NCI-H2029 (cell line): ENCODE data around the gene TGM6.

Experiments used
- DNase-seq: peaks from one replicate; lab custom pipeline; 2025; lab: John Stamatoyannopoulos, UW

The TGM6 gene

DNA sequence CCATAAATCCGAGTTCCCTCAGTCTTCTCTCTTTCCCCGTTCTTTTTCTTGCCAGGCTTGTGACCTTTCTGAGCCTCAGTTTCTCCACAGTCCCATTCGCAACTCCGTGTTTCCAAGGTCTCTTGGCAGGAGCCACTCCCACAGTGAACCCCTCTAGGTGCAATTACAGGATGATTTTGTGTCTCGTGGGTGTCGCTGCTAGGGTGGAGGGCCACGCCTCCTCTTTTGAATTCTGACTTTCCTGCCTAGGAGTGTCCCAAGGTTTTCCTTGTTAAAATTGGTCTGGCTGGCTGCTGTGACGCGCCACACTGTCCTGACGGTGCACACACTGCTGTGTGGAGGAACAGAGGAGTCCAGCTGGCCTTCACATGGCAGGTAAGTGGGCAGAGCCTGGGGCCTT lies at the start of gene TGM6:
TGM6 (plus strand) TSS at position 301 of the 400 bp plus-strand sequence; CDS start at position 369, 68 bp downstream.
- no peak for DNase-seq

DNA sequence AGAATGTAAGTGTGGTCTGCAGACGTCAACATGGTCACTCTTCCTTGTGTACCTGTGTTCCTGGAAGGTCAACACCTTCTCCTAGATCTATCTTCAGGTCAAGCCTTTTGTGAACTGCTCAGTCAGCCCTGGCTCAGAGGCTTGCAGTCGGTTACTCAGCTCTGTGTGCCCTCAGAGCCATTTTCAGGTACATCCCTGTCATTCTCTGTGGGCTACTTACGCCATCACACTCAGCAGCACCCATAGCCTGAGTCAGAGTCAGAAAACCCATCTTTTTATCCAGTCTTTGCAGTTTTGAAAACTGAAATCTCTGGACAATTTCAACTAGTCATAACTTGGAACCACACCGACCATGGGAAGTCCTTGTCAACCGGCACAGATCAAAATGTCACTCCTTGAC lies 49.6 kb upstream of the TGM6 start:
- no peak for DNase-seq

DNA sequence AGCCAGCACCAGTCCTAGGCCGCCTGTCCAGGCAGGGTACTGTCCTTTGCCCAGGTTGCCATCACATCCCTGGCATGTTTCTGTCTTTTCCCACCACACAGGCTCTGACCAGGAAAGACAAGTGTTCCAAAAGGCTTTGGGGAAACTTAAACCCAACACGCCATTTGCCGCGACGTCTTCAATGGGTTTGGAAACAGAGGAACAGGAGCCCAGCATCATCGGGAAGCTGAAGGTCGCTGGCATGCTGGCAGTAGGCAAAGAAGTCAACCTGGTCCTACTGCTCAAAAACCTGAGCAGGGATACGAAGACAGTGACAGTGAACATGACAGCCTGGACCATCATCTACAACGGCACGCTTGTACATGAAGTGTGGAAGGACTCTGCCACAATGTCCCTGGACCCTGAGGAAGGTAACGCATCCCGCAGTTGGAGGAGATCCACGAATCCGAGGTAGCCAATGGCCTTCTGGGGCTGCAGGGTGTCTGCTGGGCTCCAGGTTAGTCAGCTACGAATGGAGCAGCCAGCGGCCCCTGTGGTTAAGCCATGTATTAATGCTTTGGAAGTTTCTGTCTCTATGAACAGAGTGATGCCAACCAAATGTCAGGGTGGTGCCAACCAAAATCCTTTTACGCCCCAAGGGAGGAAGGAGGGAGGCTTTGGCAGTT lies 48.7 kb upstream of the TGM6 start:
- no peak for DNase-seq

DNA sequence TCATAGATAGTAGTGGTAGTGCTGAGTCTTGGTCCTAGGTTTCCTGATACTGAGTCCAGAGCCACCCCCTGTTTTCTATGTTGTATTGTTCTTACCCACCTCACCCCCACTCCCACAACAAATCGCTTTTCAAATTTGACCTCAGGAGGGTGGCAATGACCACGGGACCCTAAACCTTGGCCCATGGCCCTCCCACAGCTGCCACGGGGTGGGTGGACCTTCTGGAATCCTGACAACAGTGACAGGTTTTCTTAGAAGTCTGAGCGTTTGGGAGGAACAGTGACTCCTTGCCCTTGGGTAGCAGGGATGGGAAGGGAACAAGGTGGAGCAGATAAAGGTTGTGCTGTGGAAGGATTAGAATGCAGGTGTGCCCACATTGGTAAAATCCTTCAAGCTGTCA lies 48.0 kb upstream of the TGM6 start:
- DNase-seq, result no peak

GRCh38 chr20:2333821-2334220 lies 46.9 kb upstream of the TGM6 start:
- DNase-seq, result no peak

DNA sequence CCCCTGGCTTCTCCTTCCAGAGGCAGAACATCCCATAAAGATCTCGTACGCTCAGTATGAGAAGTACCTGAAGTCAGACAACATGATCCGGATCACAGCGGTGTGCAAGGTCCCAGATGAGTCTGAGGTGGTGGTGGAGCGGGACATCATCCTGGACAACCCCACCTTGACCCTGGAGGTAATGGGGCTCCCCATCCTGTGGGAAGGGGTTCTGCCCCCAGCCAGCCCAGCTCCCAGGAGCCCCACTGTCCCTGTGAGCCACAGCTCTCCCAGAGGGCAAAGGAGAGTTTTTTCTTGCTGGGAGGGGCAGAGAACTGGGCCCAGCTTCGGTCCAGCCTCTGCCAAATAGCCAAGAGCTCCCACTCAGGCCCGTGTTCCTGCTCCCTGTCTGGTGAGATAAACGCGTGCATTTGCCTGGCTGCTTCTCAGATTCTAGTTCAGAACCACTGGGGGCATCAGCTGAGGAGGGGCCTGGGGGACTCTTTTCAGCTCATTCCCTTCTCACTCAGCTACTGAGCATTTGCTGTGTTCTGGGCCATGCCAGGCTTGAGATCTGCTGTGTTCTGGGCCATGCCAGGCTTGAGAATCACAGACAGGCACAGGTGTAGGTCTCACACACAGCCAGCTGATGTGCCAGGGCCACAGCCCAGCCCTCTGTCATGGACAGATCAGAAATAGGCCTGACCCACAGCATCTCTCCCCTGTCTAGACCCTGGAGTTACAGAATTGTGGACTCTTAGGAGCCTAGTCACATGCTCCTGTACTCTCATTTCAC lies 45.4 kb upstream of the TGM6 start:
- no peak for DNase-seq

DNA sequence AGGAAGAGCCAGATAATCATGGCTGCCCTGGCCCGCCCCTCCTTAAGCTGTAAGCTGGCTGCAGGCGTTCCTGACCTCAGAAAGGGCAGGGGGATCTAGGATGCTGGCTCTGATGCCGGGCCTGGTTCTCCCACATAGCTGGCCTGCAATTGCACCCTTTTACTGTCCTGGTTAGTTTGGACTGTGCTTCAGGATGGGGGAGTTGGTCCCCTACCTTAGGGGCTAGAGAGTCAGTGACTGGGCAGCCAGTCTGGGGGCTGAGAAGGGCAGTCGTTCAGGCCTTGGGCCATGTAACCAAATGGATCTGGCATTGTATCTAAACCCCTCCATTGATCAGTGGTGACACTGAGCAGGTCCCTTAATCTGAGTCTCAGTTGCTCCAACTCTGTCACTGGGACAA lies 44.2 kb upstream of the TGM6 start:
- no peak for DNase-seq

DNA sequence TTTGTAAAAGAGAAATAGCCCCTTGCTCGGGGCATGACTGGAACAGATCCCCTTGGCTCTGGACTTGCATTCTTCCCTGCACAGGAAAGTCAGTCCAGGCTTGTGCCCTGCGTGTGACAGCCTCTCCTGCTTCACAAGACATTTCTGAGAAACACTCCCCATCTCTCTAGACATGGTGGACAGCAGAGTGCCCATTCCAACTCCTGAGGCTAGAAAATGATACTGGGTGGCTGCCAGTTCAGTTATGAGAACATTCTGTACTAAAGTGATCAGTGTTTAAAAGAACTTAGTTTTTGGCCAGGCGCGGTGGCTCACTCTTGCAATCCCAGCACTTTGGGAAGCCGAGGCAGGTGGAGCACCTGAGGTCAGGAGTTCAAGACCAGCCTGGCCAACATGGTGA lies 43.6 kb upstream of the TGM6 start:
- no peak for DNase-seq

DNA sequence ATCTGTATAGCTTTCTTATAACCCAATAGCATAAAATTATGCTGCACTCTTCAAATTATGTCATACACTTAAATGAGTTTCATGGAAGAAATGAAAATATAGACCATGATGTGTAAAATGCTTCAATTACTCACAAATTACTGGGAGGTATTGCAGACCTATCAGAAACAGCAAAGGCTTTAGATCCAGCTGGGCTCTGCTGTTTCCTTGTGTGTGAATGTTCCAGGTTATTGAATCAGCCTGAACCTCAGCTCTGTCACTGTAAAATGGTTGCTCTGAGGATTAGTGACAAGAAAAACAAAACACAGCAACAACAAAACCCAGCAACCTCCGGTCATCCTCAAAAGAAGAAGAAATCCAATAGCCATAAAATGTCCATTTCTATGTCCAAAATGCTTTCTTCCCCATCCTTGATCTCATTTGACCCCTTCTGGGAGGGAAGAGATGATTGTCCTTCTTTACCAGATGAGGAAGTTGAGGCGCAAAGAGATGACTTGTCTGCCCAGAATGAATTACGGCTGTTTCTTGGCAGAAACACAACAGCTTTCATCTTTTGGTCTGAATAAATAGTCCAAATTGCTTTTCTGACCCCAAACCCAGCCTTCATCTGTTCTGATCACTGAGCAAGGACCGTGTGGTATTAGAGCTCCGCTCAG lies 42.2 kb upstream of the TGM6 start:
- DNase-seq, result no peak

DNA sequence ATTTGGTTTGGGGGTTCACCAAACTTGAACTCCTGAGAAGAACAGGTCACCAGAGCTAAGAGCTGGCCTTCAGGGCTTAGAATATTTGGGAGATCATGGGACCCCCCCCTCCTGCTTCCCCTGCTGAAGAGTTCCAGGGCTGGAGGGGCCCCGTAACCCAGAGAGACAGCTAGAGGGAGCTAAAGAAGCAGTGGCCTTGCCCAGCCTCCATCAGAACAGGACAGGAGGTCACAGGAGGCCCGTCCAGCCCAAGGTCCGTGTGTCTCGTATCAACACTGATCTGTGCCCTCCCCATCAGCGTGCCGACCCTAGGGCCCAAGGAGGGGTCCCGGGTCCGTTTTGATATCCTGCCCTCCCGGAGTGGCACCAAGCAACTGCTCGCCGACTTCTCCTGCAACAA lies 40.6 kb upstream of the TGM6 start:
- no peak for DNase-seq

DNA sequence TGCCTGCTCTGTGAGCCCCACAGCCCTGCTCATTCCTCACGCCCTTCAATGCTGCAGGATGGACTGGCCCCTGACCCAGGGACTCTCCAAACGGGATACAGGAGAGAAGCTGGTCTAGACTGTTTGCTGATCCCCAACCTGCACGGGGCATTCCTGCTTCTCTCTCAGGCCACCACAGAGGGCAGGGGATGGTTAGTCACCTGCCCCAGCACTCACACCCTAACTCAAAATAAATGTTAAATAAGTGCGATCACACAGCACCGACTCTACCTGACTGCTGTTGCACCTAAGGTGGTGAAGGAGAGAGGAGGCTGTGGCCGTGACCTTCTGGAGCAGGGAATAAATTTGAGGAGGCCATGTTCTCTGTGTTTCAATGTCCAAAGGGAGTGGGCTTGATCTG lies 39.9 kb upstream of the TGM6 start:
- no peak for DNase-seq

DNA sequence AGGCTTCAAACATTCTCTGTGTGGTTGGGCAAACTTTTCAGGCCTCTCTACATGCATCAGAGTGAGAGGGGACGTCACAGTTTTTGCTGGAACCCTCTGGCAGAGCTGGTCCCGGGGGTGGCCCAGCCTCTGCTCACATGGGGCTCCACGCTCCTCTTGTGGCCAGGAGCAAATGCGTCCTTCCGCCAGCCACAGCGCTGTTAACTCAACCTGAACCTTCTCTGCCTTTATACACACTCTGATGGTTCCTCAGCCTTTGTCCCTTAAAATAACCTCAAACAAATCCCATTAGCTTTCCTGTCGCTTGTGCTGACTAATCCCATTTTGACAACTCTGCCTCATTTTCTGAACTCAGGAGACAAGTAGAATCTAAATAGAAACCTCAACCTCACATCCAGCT lies 39.4 kb upstream of the TGM6 start:
- DNase-seq, result no peak

DNA sequence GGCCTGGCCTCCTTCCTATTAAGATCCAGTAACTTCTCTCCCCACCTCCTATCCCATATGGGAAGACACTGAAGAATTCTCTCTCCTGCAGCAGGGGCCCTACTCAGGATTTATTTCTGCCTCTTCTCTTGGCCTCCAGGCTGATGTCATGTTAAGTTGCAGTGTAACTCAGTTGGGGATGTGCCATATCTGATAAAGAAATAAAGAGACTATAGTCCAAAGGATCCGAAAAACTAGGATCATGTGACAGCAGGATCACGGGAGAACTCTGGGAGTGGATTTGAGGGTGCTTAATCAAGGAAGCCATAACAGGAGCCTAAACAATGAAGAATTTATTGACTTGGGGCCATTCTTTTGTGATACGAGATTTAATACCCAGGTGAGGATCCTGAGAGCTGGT lies 38.5 kb upstream of the TGM6 start:
- no peak for DNase-seq

DNA sequence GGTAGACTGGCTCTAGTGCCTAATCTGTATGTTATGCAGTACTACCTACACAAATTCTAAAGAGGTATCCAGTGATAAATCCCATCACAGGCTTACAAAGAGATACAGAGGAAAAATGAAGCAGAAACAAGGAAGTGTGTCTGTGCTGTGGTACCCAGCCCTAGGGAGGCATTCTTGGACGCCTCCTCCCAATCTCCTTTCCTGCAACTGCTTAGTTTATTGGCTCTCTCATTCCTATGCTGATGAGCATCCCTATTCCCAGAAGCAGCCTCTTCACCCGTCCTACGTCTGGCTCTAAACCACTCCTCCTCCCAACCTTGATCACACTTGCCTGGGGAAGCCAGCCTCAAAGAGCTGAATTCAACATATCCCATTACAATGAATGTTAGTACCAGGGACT lies 34.5 kb upstream of the TGM6 start:
- DNase-seq, result no peak

DNA sequence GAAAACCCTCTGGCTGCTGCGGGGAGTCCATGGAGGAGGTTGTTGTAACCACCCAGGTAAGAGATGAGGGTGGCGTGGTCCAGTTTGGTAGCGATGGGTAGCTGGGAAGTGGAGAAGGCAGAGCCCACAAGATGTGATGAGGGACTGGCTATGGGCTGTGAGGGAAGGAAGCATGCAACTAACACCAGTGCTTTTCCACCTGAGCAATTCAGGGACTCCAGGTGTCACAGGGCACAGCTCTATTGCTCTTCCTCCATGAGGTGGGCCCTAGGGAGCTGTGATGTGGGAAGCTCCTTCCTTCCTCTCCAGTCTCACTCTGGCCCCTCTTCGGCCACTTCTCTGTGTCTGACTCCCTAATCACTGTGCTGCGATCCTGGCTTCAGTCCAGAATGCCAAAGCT lies 32.4 kb upstream of the TGM6 start:
- no peak for DNase-seq

- DNase-seq, result no peak
Measured at GRCh38 chr20:2349801-2350200, 30.9 kb upstream of the TGM6 start.

- DNase-seq, result no peak
Measured at GRCh38 chr20:2350606-2351005, 30.1 kb upstream of the TGM6 start.

GRCh38 chr20:2353231-2353630 lies 27.5 kb upstream of the TGM6 start:
- no peak for DNase-seq

GRCh38 chr20:2357114-2357513 lies 23.6 kb upstream of the TGM6 start:
- DNase-seq, result no peak

GRCh38 chr20:2358006-2358405 lies 22.7 kb upstream of the TGM6 start:
- no peak for DNase-seq

- DNase-seq, result no peak
Measured at GRCh38 chr20:2361035-2361593, 19.6 kb upstream of the TGM6 start.

- DNase-seq, result no peak
Measured at GRCh38 chr20:2363187-2363586, 17.5 kb upstream of the TGM6 start.

DNA sequence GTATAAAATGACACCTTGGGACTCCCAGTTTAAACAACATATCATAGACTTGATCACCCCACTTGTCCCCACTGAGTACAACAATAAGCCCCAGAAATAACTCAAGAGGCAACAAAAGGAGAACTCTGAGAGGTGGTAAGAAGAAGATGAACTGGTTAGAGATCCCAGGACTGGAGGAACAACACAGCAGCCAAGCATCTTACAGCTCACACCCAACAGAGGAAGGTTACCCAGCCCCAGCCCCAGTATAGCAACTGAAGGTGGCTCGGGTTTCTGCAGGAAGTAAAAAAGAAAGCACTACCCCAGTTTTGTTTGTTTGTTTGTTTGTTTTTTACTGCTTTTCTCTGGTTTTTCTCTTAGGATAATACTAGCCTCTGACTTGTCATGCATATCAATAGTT lies 17.1 kb upstream of the TGM6 start:
- DNase-seq, result no peak
